ENCODE results near the gene STAC2. TPM values are rescaled to one million over a fixed set of nuclear protein-coding genes. Genes with fewer than 3 reads are reported as not detected.

The STAC2 gene
- total RNA-seq, 1 experiment from 2014 or later, result 1.2 TPM

DNA sequence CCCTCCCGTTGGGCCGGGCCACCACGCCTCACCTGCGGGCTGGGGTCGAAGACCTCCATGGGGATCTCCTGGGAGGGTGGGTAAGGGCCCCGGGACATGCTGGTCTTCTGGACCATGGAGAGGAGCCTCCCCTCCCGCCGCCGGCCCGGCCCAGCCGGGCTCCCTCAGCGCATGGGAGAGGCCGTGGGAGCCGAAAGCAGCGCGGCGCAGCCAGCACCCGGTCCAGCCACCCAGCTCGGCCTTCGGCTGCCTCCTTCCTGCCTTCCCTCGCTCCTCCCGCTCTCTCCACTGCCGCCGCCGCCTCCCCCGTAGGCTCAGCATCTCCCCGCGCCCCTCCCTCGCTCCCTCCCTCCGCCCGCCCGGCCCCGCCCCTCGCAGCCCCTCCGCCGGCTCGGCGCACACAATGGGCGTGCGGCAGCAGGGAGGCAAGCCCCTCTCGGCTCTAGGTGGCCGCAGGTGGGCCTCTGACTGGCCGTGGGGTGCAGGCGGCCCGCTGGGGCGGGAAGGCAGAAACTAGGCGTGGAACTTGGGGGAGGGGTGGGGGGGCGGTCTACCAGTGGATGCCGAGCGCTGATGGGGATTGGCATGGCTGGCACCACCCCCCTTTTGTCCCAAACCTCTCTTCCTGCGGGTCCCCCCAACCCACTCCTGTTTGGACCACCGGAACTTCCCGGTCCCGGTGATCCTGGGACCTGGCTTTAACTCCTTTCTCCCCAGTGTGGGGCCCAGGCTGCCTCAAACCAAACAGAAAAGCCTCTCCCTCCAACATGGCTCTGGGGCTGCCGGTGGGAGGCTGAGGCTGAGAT lies 28.2 kb downstream of the STAC2 start, which contains the start of gene CACNB1:
CACNB1 (minus strand) TSS at position 290 of the 806 bp plus-strand sequence; CDS start at position 116, 174 bp downstream.
- peaks cover 18% of the 10 kb centered on the region for H3K4me1 Mint-ChIP-seq (ENCODE audit: insufficient read depth, unreplicated experiment)
- no peak for TF ChIP-seq CTCF (IDR thresholded peaks at IDR 0.05; ENCODE audit: unreplicated experiment)
- H3K36me3 Mint-ChIP-seq (ENCODE audit: insufficient read depth, unreplicated experiment), result peaks cover 33% of the 10 kb centered on the region
- ChIA-PET CTCF (interaction anchor here (0.8 kb wide), 1 partner anchor 35 kb away, joined by 3 read pairs; no protein-coding TSS in a partner anchor), POLR2A (no interaction called here)
- peak within 1 kb of the TSS; percentile 73 for H3K4me3 Mint-ChIP-seq (ENCODE audit: unreplicated experiment)
- DNase-seq (ENCODE audit: unreplicated experiment), result peak; percentile 66
- no peak within 1 kb of the TSS for H3K27ac Mint-ChIP-seq (ENCODE audit: low read depth, unreplicated experiment)
- H3K27me3 Mint-ChIP-seq (ENCODE audit: insufficient read depth, unreplicated experiment), result no peaks in the 10 kb centered on the region
- intact Hi-C loops (cut with micrococcal nuclease), result loop anchor here (5.0 kb wide), 1 partner anchor 35 kb away; no protein-coding TSS in a partner anchor
- no TSS peak for BruUV-seq (replicated peaks)
- no peaks in the 10 kb centered on the region for H3K9me3 Mint-ChIP-seq (ENCODE audit: unreplicated experiment)

GRCh38 chr17:39196808-39197291 lies 28.9 kb downstream of the STAC2 start:
- DNase-seq (ENCODE audit: unreplicated experiment), result no peak
- peaks cover 31% of the 10 kb centered on the region for H3K36me3 Mint-ChIP-seq (ENCODE audit: insufficient read depth, unreplicated experiment)
- CTCF ChIA-PET, result interaction anchor here (0.8 to 1.6 kb wide), 3 partner anchors 19 to 34 kb away, joined by 3 to 4 read pairs (median 4); no protein-coding TSS in a partner anchor

DNA sequence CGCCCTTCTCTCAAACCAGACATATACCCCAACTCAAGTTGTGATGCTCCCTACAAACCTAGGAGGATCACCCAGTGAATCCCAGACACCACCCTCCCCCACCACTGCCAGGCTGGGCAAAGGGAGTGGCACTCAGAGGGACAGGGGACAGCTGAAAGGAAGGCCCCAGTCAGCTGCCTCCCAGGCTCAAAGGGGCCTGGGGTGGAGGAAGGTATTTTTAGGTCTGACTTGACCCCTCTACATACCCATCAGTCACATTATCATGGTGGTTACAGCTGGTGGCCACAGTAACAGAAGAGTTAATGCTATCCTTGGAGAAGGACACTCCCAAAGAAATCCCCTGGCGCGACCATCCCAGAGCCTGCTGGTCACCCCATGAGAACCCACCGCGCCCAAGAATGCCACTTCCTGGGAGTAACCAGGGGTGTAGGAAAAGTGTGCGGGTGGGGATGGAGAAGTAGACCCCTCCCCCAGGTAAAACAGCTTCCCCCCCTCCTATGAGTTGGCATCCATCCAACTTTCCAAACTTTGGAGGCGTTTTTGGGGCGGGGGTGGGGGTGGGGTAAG lies 29.4 kb downstream of the STAC2 start:
- Mint-ChIP-seq H3K4me1 (ENCODE audit: insufficient read depth, unreplicated experiment) (peaks cover 13% of the 10 kb centered on the region), H3K27ac (ENCODE audit: low read depth, unreplicated experiment) (no peak overlapping the region), H3K27me3 (ENCODE audit: insufficient read depth, unreplicated experiment) (no peaks in the 10 kb centered on the region), H3K9me3 (ENCODE audit: unreplicated experiment) (no peaks in the 10 kb centered on the region), H3K36me3 (ENCODE audit: insufficient read depth, unreplicated experiment) (peaks cover 26% of the 10 kb centered on the region), H3K4me3 (ENCODE audit: unreplicated experiment) (peak overlapping the region; percentile 73)
- CTCF ChIA-PET, result interaction anchor here (0.8 to 1.6 kb wide), 4 partner anchors 10 to 34 kb away, joined by 3 to 4 read pairs (median 4); no protein-coding TSS in a partner anchor
- BruUV-seq (replicated peaks), result no TSS peak
- intact Hi-C loops (cut with micrococcal nuclease), result loop anchor here (5.0 kb wide), 1 partner anchor 34 kb away; no protein-coding TSS in a partner anchor
- POLR2A ChIA-PET, result interaction anchor here (1.1 kb wide), 1 partner anchor 49 kb away, joined by 3 read pairs; no protein-coding TSS in a partner anchor
- DNase-seq (ENCODE audit: unreplicated experiment), result no peak
- no peak for TF ChIP-seq CTCF (IDR thresholded peaks at IDR 0.05; ENCODE audit: unreplicated experiment)

More at GRCh38 chr17:39196808-39197291, 28.9 kb downstream of the STAC2 start:
- H3K4me1 Mint-ChIP-seq (ENCODE audit: insufficient read depth, unreplicated experiment), result peaks cover 13% of the 10 kb centered on the region
- intact Hi-C loops (cut with micrococcal nuclease), result loop anchor here (5.0 kb wide), 1 partner anchor 35 kb away; no protein-coding TSS in a partner anchor
- H3K9me3 Mint-ChIP-seq (ENCODE audit: unreplicated experiment), result no peaks in the 10 kb centered on the region
- no peak for TF ChIP-seq CTCF (IDR thresholded peaks at IDR 0.05; ENCODE audit: unreplicated experiment)
- peak overlapping the region; percentile 73 for H3K4me3 Mint-ChIP-seq (ENCODE audit: unreplicated experiment)
- H3K27ac Mint-ChIP-seq (ENCODE audit: low read depth, unreplicated experiment), result no peak overlapping the region
- H3K27me3 Mint-ChIP-seq (ENCODE audit: insufficient read depth, unreplicated experiment), result no peaks in the 10 kb centered on the region
- BruUV-seq (replicated peaks), result no TSS peak
- POLR2A ChIA-PET, result no interaction called here

Data from MCF 10A (cell line).